ENCODE results near the gene CXCL10. TPM values are rescaled to one million over a fixed set of nuclear protein-coding genes. Genes with fewer than 3 reads are reported as not detected.
"Not testable (repeated sequence)": the region's sequence is repeated elsewhere in the genome, so short reads cannot be mapped to it uniquely, and the experiment has no call there.

Gene CXCL10
- total RNA-seq, 4 donors from 2014 or later = 1.7 to 2.1 TPM; not detected in 2

DNA sequence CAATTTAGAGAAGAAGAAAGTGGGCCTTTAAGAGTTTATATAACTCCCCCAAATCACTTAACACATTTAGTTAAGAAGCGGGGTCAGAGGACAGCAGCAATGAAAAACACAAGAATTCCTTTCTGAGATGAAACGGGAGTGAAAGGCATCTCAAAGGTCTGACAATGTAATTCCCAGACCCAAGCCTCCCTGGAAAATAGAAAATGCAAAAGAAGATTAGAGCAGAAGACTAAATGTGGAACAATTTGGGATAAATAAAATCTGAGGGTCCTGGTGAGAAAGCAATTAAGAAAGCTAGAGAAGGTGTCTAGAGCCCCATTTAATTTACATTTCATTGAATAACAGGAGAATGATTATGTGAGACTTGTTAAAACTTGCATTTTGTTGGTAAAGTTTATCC lies 32.1 kb upstream of the CXCL10 start:
- Histone ChIP-seq H3K9me3 (no peaks in the 10 kb centered on the region), H3K36me3 (no peaks in the 10 kb centered on the region), H3K4me1 (no peaks in the 10 kb centered on the region), H3K27ac (no peak overlapping the region), H3K4me3 (no peak overlapping the region), H3K27me3 (peaks cover 28% of the 10 kb centered on the region)
- ATAC-seq = no peak
- 26 to 35% methylated on average over 2 of the region's 2 CpGs for WGBS, 2 donors (ENCODE audit: low coverage in 1 of 2)
- TF ChIP-seq, protein P1, sequence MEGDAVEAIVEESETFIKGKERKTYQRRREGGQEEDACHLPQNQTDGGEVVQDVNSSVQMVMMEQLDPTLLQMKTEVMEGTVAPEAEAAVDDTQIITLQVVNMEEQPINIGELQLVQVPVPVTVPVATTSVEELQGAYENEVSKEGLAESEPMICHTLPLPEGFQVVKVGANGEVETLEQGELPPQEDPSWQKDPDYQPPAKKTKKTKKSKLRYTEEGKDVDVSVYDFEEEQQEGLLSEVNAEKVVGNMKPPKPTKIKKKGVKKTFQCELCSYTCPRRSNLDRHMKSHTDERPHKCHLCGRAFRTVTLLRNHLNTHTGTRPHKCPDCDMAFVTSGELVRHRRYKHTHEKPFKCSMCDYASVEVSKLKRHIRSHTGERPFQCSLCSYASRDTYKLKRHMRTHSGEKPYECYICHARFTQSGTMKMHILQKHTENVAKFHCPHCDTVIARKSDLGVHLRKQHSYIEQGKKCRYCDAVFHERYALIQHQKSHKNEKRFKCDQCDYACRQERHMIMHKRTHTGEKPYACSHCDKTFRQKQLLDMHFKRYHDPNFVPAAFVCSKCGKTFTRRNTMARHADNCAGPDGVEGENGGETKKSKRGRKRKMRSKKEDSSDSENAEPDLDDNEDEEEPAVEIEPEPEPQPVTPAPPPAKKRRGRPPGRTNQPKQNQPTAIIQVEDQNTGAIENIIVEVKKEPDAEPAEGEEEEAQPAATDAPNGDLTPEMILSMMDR (IDR thresholded peaks at IDR 0.05) = no peak
- TF ChIP-seq POLR2A (IDR thresholded peaks at IDR 0.05) (no peak), POLR2AphosphoS5 (IDR thresholded peaks at IDR 0.05) (no peak), EP300 (IDR thresholded peaks at IDR 0.05) (no peak)

DNA sequence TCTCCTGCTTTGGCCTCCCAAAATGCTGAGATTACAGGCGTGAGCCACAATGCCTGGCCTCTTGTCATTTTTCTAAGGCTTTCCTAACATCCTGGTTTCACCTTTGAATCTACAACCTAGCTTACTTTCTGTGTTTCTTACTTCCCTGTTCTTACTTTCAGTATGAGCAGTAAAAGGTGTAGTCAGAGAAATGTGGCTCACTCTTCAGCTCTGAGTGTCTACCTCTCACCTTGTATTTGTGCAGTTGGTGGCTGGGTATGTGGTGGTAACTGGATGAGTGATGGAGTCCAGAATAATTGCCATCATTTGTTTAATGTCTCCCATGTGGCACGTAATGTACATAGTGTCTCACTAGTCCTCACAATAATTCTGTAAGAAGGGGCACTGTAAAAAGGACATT lies 31.7 kb upstream of the CXCL10 start:
- no peak overlapping the region for H3K27ac ChIP-seq
- H3K9me3 ChIP-seq = no peaks in the 10 kb centered on the region
- 53 to 83% methylated on average over 2 of the region's 2 CpGs for WGBS, 2 donors (ENCODE audit: low coverage in 1 of 2)
- H3K4me3 ChIP-seq = no peak overlapping the region
- no peak for ATAC-seq
- H3K4me1 ChIP-seq = no peaks in the 10 kb centered on the region
- TF ChIP-seq EP300 (IDR thresholded peaks at IDR 0.05) (no peak), POLR2A (IDR thresholded peaks at IDR 0.05) (no peak), POLR2AphosphoS5 (IDR thresholded peaks at IDR 0.05) (no peak)
- TF ChIP-seq, protein P1 (IDR thresholded peaks at IDR 0.05) = no peak
- no peaks in the 10 kb centered on the region for H3K36me3 ChIP-seq
- H3K27me3 ChIP-seq = peaks cover 28% of the 10 kb centered on the region

DNA sequence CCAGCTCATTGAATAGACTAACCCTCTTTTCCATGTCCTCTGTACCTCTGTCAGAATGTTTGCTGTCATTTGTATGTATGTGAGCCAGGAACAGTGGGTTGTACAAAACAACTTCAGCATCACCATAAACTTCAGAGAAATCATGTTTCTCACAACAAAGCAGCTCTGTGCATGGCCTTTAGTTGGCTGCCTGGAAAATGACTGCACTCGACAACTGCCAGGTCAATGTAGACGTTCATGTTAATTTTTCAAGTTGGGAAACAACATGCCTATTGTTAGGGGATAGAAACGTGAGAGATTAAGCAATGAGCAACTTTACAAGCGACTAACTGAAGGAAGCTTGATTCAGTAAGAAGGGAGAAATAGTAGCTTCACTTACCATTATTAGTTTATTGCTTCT lies 30.4 kb upstream of the CXCL10 start:
- TF ChIP-seq, protein P1 (IDR thresholded peaks at IDR 0.05) = no peak
- TF ChIP-seq POLR2A (IDR thresholded peaks at IDR 0.05) = no peak
- TF ChIP-seq POLR2AphosphoS5 (IDR thresholded peaks at IDR 0.05) = no peak
- TF ChIP-seq EP300 (IDR thresholded peaks at IDR 0.05) = no peak
- peaks cover 28% of the 10 kb centered on the region for H3K27me3 ChIP-seq
- no peaks in the 10 kb centered on the region for H3K36me3 ChIP-seq
- no peak overlapping the region for H3K27ac ChIP-seq
- no peaks in the 10 kb centered on the region for H3K9me3 ChIP-seq
- no peak overlapping the region for H3K4me3 ChIP-seq
- no peak for ATAC-seq
- no peaks in the 10 kb centered on the region for H3K4me1 ChIP-seq
- 38 to 67% methylated on average over 1 to 4 of the region's 4 CpGs for WGBS, 2 donors (ENCODE audit: low coverage in 1 of 2)

DNA sequence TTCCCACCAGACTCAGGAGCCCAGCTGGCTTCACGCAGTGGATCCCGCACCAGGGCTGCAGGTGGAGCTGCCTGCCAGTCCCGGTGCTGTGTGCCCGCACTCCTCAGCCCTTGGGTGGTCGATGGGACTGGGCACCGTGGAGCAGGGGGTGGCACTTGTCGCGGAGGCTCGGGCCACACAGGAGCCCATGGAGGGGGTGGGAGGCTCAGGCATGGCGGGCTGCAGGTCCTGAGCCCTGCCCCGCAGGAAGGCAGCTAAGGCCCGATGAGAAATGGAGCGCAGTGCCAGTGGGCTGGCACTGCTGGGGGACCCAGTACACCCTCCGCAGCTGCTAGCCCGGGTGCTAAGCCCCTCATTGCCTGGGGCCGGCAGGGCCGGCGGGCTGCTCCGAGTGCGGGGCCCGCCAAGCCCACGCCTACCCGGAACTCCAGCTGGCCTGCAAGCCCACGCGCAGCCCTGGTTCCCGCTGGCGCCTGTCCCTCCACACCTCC lies 27.3 kb upstream of the CXCL10 start:
- H3K9me3 ChIP-seq = not testable (repeated sequence)
- WGBS, 2 donors (ENCODE audit: low coverage in 1 of 2) = no CpG with 5 or more reads among the region's 27 CpGs

DNA sequence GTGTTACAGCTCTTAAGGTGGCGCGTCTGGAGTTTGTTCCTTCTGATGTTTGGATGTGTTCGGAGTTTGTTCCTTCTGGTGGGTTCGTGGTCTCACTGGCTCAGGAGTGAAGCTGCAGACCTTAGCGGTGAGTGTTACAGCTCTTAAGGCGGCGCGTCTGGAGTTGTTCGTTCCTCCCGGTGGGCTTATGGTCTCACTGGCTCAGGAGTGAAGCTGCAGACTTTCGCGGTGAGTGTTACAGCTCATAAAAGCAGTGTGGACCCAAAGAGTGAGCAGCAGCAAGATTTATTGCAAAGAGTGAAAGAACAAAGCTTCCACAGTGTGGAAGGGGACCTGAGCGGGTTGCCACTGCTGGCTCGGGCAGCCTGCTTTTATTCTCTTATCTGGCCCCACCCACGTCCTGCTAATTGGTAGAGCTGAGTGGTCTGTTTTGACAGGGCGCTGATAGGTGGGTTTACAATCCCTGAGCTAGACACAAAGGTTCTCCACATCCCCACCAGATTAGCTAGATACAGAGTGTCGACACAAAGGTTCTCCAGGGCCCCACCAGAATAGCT lies 26.6 kb upstream of the CXCL10 start:
- peaks cover 14% of the 10 kb centered on the region for H3K27me3 ChIP-seq
- H3K9me3 ChIP-seq, H3K4me1 ChIP-seq, H3K36me3 ChIP-seq, ATAC-seq, H3K4me3 ChIP-seq, H3K27ac ChIP-seq: not testable (repeated sequence)
- 58 to 67% methylated on average over 2 to 3 of the region's 17 CpGs for WGBS, 2 donors (ENCODE audit: low coverage in 1 of 2)

More for the DNA sequence above, 27.3 kb upstream of the CXCL10 start:
- H3K4me1 ChIP-seq, H3K4me3 ChIP-seq, ATAC-seq, H3K36me3 ChIP-seq, H3K27ac ChIP-seq: not testable (repeated sequence)
- H3K27me3 ChIP-seq = peaks cover 17% of the 10 kb centered on the region

DNA sequence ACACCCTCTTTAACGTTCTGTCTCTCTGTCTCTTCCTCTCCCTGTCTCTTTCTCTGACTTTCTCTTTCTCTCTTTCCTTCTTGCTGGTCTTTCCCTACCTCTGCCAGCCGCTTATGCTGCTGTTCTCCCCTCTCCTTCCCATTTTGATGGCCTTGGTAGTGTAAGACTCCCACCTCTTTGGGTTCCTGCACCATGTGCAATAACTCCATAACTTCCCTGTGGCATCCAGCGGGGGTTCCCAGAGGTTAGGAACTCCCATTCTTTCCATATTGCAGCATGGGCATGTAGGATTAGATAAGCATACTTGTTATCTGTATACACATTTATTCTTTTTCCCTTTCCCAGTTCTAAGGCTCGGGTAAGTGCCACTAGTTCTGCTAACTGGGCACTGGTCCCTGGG lies 21.4 kb upstream of the CXCL10 start:
- H3K27ac ChIP-seq, H3K4me3 ChIP-seq, ATAC-seq, H3K36me3 ChIP-seq, H3K27me3 ChIP-seq, H3K4me1 ChIP-seq, H3K9me3 ChIP-seq: not testable (repeated sequence)
- WGBS, 2 donors (ENCODE audit: low coverage in 1 of 2) = 85 to 89% methylated on average over 3 of the region's 4 CpGs

DNA sequence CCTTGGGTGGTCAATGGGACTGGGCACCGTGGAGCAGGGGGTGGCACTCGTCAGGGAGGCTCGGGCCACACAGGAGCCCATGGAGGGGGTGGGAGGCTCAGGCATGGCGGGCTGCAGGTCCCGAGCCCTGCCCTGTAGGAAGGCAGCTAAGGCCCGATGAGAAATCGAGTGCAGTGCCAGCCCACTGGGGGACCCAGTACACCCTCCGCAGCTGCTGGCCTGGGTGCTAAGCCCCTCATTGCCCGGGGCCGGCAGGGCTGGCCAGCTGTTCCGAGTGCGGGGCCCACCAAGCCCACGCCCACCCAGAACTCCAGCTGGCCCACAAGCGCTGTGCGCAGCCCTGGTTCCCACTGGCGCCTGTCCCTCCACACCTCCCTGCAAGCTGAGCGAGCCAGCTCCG lies 20.0 kb upstream of the CXCL10 start:
- not testable (repeated sequence) for H3K27ac ChIP-seq, ATAC-seq, H3K27me3 ChIP-seq, H3K36me3 ChIP-seq, H3K4me1 ChIP-seq, H3K4me3 ChIP-seq, H3K9me3 ChIP-seq
- no CpG with 5 or more reads among the region's 18 CpGs for WGBS, 2 donors (ENCODE audit: low coverage in 1 of 2)

DNA sequence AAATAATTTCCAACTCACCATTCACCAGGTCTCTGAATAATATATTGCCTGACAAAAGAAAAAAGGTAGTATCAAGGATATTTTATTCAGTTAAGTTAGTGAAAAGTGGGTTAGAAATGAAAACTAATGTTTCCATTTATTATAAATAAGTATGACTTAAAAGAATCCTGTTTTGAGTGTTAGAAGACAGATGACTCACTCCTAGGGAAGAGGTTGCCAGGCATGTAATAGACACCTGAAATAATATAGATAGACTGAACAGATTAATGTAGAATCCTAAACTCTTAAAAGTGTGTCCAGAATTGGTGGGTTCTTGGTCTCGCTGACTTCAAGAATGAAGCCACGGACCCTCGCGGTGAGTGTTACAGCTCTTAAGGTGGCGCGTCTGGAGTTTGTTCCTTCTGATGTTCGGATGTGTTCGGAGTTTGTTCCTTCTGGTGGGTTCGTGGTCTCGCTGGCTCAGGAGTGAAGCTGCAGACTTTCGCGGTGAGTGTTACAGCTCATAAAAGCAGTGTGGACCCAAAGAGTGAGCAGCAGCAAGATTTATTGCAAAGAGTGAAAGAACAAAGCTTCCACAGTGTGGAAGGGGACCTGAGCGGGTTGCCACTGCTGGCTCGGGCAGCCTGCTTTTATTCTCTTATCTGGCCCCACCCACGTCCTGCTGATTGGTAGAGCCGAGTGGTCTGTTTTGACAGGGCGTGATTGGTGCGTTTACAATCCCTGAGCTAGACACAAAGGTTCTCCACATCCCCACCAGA lies 19.1 kb upstream of the CXCL10 start:
- H3K4me1 ChIP-seq, H3K27me3 ChIP-seq, H3K27ac ChIP-seq, H3K36me3 ChIP-seq, ATAC-seq, H3K4me3 ChIP-seq, H3K9me3 ChIP-seq: not testable (repeated sequence)
- WGBS, 2 donors (ENCODE audit: low coverage in 1 of 2) = 71% methylated on average over 6 of the region's 18 CpGs; no CpG with 5 or more reads in 1 of the 2 donors
